Aorta (tissue), 5 donors: ENCODE data around the gene TSC2. TPM values are rescaled to one million over a fixed set of nuclear protein-coding genes. Genes with fewer than 3 reads are reported as not detected.
A peak's percentile ranks its signal among the peaks of the same experiment; 100 is the strongest.
"Not testable (repeated sequence)": the region's sequence is repeated elsewhere in the genome, so short reads cannot be mapped to it uniquely, and the experiment has no call there.

ENCODE experiments used
- ATAC-seq: fragments of 200-7000 bp; cut with Tn5 transposase; one replicate; pipeline ENCODE4 v1.9.1; 2022; ENCODE audit warnings: moderate library complexity; ENCODE audit not compliant: low FRiP score
- DNase-seq, 2 donors: peaks; one replicate each; pipeline ENCODE4 v3.0.0-alpha.2; 2020
- H3K27ac ChIP-seq, 2 donors: one replicate each; pipeline ENCODE4 v1.5.1; 2013; ENCODE audit warnings: low read length in 2 of 2, mild to moderate bottlenecking in 2 of 2, moderate library complexity in 2 of 2, control low read depth in 1 of 2, inconsistent platforms in 1 of 2, low read depth in 1 of 2
- H3K27me3 ChIP-seq, 2 donors: one replicate each; pipeline ENCODE4 v1.6.1; 2013; ENCODE audit warnings: control low read depth in 1 of 2, low read length in 1 of 2, mild to moderate bottlenecking in 1 of 2, moderate library complexity in 1 of 2; ENCODE audit not compliant: insufficient read depth in 2 of 2, control insufficient read depth in 1 of 2
- H3K36me3 ChIP-seq, 2 donors: one replicate each; pipeline ENCODE4 v1.6.1; 2013; ENCODE audit warnings: control low read depth in 1 of 2, low read length in 1 of 2, mild to moderate bottlenecking in 1 of 2; ENCODE audit not compliant: insufficient read depth in 2 of 2, control insufficient read depth in 1 of 2
- H3K4me1 ChIP-seq, 2 donors: one replicate each; pipeline ENCODE4 v1.6.1; 2013; ENCODE audit warnings: low read length in 2 of 2, control low read depth in 1 of 2, mild to moderate bottlenecking in 1 of 2, moderate library complexity in 1 of 2; ENCODE audit not compliant: insufficient read depth in 2 of 2, control insufficient read depth in 1 of 2
- H3K4me3 ChIP-seq, 2 donors: one replicate each; pipeline ENCODE4 v1.5.1; 2013; ENCODE audit warnings: low read length in 2 of 2, control low read depth in 1 of 2, mild to moderate bottlenecking in 1 of 2
- H3K9me3 ChIP-seq: one replicate; pipeline ENCODE4 v1.6.1; 2013; ENCODE audit warnings: mild to moderate bottlenecking, low read length; ENCODE audit not compliant: control insufficient read depth
- WGBS, 2 donors: extraction: QIAGEN DNeasy Blood & Tissue Kit; methylation state at CpG; one replicate each; pipeline ENCODE4 v1.1.7; 2013; 5-methylcytosine and 5-hydroxymethylcytosine counted together
- intact Hi-C, 2 donors: fragments of 100-400 bp; cut with DNase I; formaldehyde crosslinking; loops; one replicate each; pipeline versions ENCODE4 v1.14.2 to v1.15.0; 2022
- polyA plus RNA-seq, 2 donors: library from polyadenylated mRNA; stranded (reverse); fragments of 200-250 nt; gene quantifications; one replicate each; pipeline ENCODE4 v1.2.3, GENCODE V29; 2013
- total RNA-seq, 2 donors: library from RNA; stranded (reverse); fragmentation: NEBNext Ultra II Directional; extraction: Animal tissue kit (Norgen Biotek cat#: 25700); gene quantifications; one replicate each; pipeline ENCODE4 v1.2.1, GENCODE V29; 2021
- donor health status: healthy with polysubstance abuse.
- donor health status: Bipolar disorder and iron deficiency.
- donor health status: DM: no; HTN: no; CAD: no.
- donor health status: DM: no; HTN: no; CAD: no.
- donor health status: DM: yes; HTN: yes; CAD: no.

The TSC2 gene
- total and polyA plus RNA-seq, 4 donors: 16.2 to 166 (median 119) TPM

- H3K4me1 ChIP-seq, intact Hi-C loops, H3K27me3 ChIP-seq, ATAC-seq, H3K4me3 ChIP-seq, H3K27ac ChIP-seq, H3K36me3 ChIP-seq, H3K9me3 ChIP-seq, DNase-seq: not testable (repeated sequence)
- WGBS, 2 donors: 75 to 77% methylated on average over 15 to 22 of the region's 22 CpGs
Measured at GRCh38 chr16:2105769-2106168, 58.0 kb downstream of the TSC2 start.

GRCh38 chr16:2106211-2106610, 58.4 kb downstream of the TSC2 start:
- H3K27me3 ChIP-seq, H3K27ac ChIP-seq, H3K4me1 ChIP-seq, intact Hi-C loops, H3K4me3 ChIP-seq, H3K36me3 ChIP-seq, H3K9me3 ChIP-seq, DNase-seq, ATAC-seq: not testable (repeated sequence)
- 89 to 93% methylated on average over 29 to 38 of the region's 38 CpGs for WGBS, 2 donors

DNA sequence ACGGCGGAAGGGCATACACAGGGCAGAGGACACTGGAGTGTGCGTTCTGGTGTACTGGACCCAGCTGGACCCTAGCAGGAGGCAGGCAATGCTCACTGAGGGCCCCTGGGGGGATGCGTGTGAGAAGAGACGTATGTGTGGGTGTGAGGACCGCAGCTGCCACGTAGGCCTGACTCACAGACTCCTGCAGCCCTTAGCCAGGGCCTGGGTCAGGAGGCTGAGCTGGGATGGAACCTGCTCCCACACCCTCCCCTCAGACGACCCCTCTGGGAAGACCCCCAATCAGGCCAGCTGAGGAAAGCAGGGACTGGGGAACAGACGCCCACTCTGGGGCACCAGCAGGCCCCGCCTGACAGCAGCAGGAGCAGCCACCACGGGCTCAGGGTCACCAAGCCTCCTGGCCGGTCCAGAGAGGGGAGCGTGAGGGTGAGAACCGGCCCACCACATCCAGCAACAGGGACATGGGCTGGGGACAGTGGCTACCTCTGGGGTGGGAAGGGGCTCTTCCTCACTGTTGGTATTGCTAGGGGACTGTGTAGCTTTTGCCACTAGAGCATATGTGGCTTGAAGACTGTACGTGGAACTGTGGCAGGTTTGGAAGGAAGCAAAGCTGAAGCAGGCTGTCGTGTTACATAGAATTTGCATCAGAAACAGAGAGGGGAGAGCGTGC, 59.5 kb downstream of the TSC2 start:
- not testable (repeated sequence) for ATAC-seq, H3K36me3 ChIP-seq
- WGBS, 2 donors: 71 to 73% methylated on average over 16 to 17 of the region's 17 CpGs

GRCh38 chr16:2107791-2108125, 60.0 kb downstream of the TSC2 start:
- not testable (repeated sequence) for H3K9me3 ChIP-seq, ATAC-seq

More for the DNA sequence above, 59.5 kb downstream of the TSC2 start:
- intact Hi-C loops, H3K4me1 ChIP-seq, H3K27ac ChIP-seq, H3K9me3 ChIP-seq, H3K27me3 ChIP-seq, H3K4me3 ChIP-seq, DNase-seq: not testable (repeated sequence)

GRCh38 chr16:2108446-2109270, 60.9 kb downstream of the TSC2 start:
- DNase-seq, H3K4me3 ChIP-seq, H3K27me3 ChIP-seq, H3K4me1 ChIP-seq, H3K27ac ChIP-seq, intact Hi-C loops, H3K36me3 ChIP-seq, H3K9me3 ChIP-seq: not testable (repeated sequence)
- WGBS, 2 donors: 96 to 97% methylated on average over 67 to 73 of the region's 73 CpGs
- peak; percentile 57 for ATAC-seq

More at GRCh38 chr16:2107791-2108125, 60.0 kb downstream of the TSC2 start:
- H3K27ac ChIP-seq, H3K36me3 ChIP-seq, DNase-seq, H3K4me1 ChIP-seq, H3K27me3 ChIP-seq, intact Hi-C loops, H3K4me3 ChIP-seq: not testable (repeated sequence)
- WGBS, 2 donors: 90 to 91% methylated on average over 20 to 23 of the region's 23 CpGs

DNA sequence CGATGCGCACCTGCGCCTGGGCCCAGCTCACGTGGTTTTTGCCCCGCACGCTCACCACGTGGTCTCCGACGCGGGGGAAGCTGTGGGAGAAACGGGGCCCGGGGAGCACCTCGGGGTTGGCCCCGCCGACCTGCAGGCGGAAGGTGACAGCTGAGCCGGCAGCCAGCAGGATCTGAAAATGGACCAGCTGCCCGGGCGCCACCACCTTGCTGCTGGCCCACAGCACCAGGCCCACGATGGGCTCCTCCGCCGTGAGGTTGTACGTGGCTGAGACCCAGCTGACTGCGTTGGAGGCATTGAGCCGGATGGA, 61.4 kb downstream of the TSC2 start:
- H3K27ac ChIP-seq, H3K4me3 ChIP-seq, H3K27me3 ChIP-seq, DNase-seq, H3K36me3 ChIP-seq, H3K4me1 ChIP-seq, intact Hi-C loops, H3K9me3 ChIP-seq: not testable (repeated sequence)
- WGBS, 2 donors: 93 to 94% methylated on average over 25 of the region's 25 CpGs
- ATAC-seq: peak; percentile 19

DNA sequence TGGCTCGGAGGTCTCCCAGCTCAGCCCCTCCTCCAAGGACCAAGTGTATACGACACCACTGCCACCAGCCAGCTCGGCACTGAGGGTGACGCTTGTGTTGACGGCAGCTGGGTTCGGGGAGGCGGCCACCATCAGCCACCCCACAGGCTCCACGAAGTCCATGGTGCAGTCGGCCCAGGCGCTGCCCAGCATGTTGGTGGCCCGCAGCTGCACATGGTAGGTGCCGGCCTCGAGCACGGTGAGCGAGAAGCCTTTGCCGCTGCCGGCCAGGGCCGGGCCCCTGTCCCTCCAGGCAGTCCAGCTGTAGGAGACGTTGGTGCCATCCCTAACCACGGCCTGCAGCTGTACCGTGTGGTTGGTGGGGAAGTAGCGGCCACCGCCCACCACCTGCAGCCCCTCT, 62.1 kb downstream of the TSC2 start:
- DNase-seq, H3K4me1 ChIP-seq, H3K9me3 ChIP-seq, intact Hi-C loops, H3K4me3 ChIP-seq, H3K27me3 ChIP-seq, H3K36me3 ChIP-seq, H3K27ac ChIP-seq: not testable (repeated sequence)
- ATAC-seq: peak; percentile 37
- WGBS, 2 donors: 86% methylated on average over 17 to 22 of the region's 23 CpGs

GRCh38 chr16:2110332-2111008, 62.7 kb downstream of the TSC2 start:
- peak; percentile 28 for ATAC-seq

More at GRCh38 chr16:2110332-2111008, 62.7 kb downstream of the TSC2 start:
- H3K9me3 ChIP-seq, H3K27me3 ChIP-seq, H3K4me1 ChIP-seq, intact Hi-C loops, H3K4me3 ChIP-seq, H3K36me3 ChIP-seq, H3K27ac ChIP-seq, DNase-seq: not testable (repeated sequence)
- WGBS, 2 donors: 90% methylated on average over 41 to 43 of the region's 43 CpGs
